ENCODE results near the gene RPSA.

DNA sequence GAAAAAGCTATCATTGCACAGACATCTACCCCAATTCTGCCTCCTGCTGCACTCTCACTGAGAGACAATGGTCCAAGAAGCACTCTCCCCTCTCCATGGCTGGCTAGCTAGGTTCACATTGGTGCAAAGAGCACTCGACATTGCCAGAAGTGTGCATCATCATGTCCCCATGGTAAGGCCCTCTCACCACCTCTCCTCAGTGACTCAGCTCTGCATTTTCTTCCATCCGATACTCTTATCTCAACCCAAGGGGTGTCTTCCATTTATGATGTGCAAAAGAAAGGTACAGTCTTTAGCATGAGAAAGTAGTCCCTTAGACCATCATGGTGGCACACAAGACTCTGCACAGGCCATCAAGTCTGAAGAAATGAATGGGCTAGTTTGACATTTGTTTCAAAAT, 14.0 kb downstream of the RPSA start:
- TF ChIP-seq CTCF (conservative IDR thresholded peaks at IDR 0.05; ENCODE audit: low read depth in 2 of 2), result no peak
- TF ChIP-seq POLR2AphosphoS5 (IDR thresholded peaks at IDR 0.05; ENCODE audit: low read depth), result no peak
- TF ChIP-seq, protein P1, sequence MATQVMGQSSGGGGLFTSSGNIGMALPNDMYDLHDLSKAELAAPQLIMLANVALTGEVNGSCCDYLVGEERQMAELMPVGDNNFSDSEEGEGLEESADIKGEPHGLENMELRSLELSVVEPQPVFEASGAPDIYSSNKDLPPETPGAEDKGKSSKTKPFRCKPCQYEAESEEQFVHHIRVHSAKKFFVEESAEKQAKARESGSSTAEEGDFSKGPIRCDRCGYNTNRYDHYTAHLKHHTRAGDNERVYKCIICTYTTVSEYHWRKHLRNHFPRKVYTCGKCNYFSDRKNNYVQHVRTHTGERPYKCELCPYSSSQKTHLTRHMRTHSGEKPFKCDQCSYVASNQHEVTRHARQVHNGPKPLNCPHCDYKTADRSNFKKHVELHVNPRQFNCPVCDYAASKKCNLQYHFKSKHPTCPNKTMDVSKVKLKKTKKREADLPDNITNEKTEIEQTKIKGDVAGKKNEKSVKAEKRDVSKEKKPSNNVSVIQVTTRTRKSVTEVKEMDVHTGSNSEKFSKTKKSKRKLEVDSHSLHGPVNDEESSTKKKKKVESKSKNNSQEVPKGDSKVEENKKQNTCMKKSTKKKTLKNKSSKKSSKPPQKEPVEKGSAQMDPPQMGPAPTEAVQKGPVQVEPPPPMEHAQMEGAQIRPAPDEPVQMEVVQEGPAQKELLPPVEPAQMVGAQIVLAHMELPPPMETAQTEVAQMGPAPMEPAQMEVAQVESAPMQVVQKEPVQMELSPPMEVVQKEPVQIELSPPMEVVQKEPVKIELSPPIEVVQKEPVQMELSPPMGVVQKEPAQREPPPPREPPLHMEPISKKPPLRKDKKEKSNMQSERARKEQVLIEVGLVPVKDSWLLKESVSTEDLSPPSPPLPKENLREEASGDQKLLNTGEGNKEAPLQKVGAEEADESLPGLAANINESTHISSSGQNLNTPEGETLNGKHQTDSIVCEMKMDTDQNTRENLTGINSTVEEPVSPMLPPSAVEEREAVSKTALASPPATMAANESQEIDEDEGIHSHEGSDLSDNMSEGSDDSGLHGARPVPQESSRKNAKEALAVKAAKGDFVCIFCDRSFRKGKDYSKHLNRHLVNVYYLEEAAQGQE (IDR thresholded peaks at IDR 0.05; ENCODE audit: unreplicated experiment), result no peak
- no peak for TF ChIP-seq EZH2phosphoT487 (IDR thresholded peaks at IDR 0.05; ENCODE audit: unreplicated experiment)
- no peak for TF ChIP-seq EZH2 (IDR thresholded peaks at IDR 0.05; ENCODE audit: low read depth, unreplicated experiment)
